Cerebellar nuclear complex (tissue), 1 donor: ENCODE results near the gene UBE2O.

Experiments
- DNase-seq, 2 experiments: peaks; one replicate each; lab custom pipeline; 2025; lab: John Stamatoyannopoulos, UW

The UBE2O gene

GRCh38 chr17:76345377-76345974, 107.5 kb downstream of the UBE2O start:
- no peak for DNase-seq

GRCh38 chr17:76343106-76343505, 109.8 kb downstream of the UBE2O start:
- DNase-seq: no peak

GRCh38 chr17:76341301-76341700, 111.7 kb downstream of the UBE2O start:
- DNase-seq: no peak
